SU-DHL-6 (cell line): ENCODE data around the gene FAM53A.

Experiments used
- H2AFZ ChIP-seq: fragments of 200-600 bp; sonication (generic); 2 replicates; pipeline ENCODE4 v1.6.1; 2014; ENCODE audit warnings: low read depth, mild to moderate bottlenecking, moderate library complexity, mixed read lengths, antibody characterized with exemption, low read length; ENCODE audit not compliant: severe bottlenecking
- H3F3A ChIP-seq: fragments of 200-600 bp; shearing (Covaris generic); 2 replicates; pipeline ENCODE4 v1.6.0; 2016; ENCODE audit warnings: antibody characterized with exemption, mild to moderate bottlenecking; ENCODE audit not compliant: insufficient read depth
- H3K27ac ChIP-seq: fragments of 200-600 bp; sonication (generic); 2 replicates; pipeline ENCODE4 v1.5.1; 2016; ENCODE audit warnings: low read depth, mild to moderate bottlenecking, low read length, moderate library complexity, mixed read lengths
- H3K27me3 ChIP-seq: fragments of 200-600 bp; sonication (generic), shearing (Covaris generic); 2 replicates; pipeline ENCODE4 v1.6.0; 2014; ENCODE audit warnings: mild to moderate bottlenecking, low read length
- H3K36me3 ChIP-seq: fragments of 200-600 bp; sonication (generic); 2 replicates; pipeline ENCODE4 v1.6.1; 2014; ENCODE audit warnings: mild to moderate bottlenecking, low read length, mixed read lengths
- H3K4me2 ChIP-seq: fragments of 300-600, 200-600 bp; shearing (Covaris generic), sonication (generic); 2 replicates; pipeline ENCODE4 v1.6.0; 2014; ENCODE audit warnings: low read length, low read depth, mild to moderate bottlenecking; ENCODE audit not compliant: poor library complexity, severe bottlenecking
- H3K4me3 ChIP-seq: fragments of 200-600 bp; sonication (generic); 2 replicates; pipeline ENCODE4 v1.5.1; 2014; ENCODE audit warnings: antibody characterized with exemption, low read length, mild to moderate bottlenecking, mixed read lengths; ENCODE audit not compliant: insufficient read depth, poor library complexity, severe bottlenecking
- H3K79me2 ChIP-seq: fragments of 200-600 bp; sonication (generic); 2 replicates; pipeline ENCODE4 v1.6.1; 2014; ENCODE audit warnings: mild to moderate bottlenecking, low read length, moderate library complexity; ENCODE audit not compliant: insufficient read depth
- H3K9ac ChIP-seq: fragments of 200-600 bp; sonication (generic); 2 replicates; pipeline ENCODE4 v1.7.0; 2014; ENCODE audit warnings: mild to moderate bottlenecking, low read length
- H3K9me2 ChIP-seq: fragments of 200-600 bp; sonication (generic); replicated peaks from 2 replicates; pipeline ENCODE4 v1.6.1; 2014; ENCODE audit warnings: low read length; ENCODE audit not compliant: insufficient read depth
- H3K9me3 ChIP-seq: fragments of 200-600 bp; sonication (generic); 2 replicates; pipeline ENCODE4 v1.6.1; 2014; ENCODE audit warnings: low read length, mixed read lengths; ENCODE audit not compliant: insufficient read depth
- H4K20me1 ChIP-seq: fragments of 200-600 bp; sonication (generic); 2 replicates; pipeline ENCODE4 v1.6.1; 2014; ENCODE audit warnings: low read depth, mild to moderate bottlenecking, antibody characterized with exemption, low read length, moderate library complexity, mixed read lengths
- CTCF ChIP-seq: fragments of 200-600 bp; sonication (generic); IDR thresholded peaks from one replicate; pipeline ENCODE4 v1.5.1; 2017; ENCODE audit warnings: antibody characterized with exemption, mild to moderate bottlenecking, low read length, moderate library complexity; ENCODE audit not compliant: insufficient read depth, poor library complexity, severe bottlenecking
- EZH2phosphoT487 ChIP-seq: fragments of 200-600 bp; sonication (generic), shearing (Covaris generic); conservative IDR thresholded peaks from 2 replicates; pipeline ENCODE4 v1.6.1; 2018; ENCODE audit warnings: mild to moderate bottlenecking, antibody characterized with exemption, low read length, moderate library complexity, mixed read lengths

Gene FAM53A

DNA sequence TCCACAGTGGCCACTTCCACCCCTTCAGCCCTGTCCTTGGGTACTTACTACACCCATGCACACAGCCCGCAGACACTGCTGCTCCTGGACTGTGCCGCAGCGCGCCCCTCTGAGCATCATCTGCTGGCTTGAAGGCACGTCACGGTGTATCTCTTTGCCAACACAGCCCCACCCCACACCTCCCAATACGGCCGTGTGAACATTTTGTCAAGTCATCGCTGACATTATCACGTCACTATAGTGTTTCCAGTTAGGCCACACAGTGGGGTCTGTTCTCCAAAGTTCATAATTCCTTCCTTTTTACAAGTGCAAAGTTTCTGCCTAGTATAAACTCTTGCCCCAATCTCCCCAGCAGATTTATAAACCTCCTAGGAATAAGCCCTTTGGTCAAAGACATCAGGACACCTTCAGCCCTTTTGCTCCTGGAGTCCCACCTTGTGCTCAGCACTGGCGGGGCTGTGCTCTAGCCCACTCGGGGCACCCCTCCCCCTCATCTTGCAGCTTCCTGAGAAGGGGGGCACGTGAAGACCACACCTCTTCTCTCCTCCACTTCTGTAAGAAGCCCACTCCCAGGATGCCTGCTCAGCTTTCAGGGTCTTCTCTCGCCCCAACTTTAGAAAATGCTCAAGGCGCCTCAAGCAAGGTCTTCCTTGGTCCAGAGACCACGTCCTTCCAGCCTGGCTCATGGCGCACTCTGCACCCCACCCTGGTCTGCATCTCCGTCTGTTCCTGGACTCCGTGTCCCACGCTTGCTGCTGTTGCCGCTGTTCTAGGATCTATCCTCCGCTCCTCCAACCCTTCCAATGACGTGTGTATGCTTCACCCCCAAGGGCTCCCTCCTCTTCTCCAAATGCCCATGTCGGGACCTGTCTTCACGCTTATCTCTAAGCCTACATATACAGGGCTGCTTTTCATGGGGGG, 7.2 kb downstream of the FAM53A start:
- Histone ChIP-seq H2AFZ (no peak overlapping the region), H3K9me3 (no peaks in the 10 kb centered on the region)

GRCh38 chr4:1675802-1676137, 8.3 kb downstream of the FAM53A start:
- Histone ChIP-seq H3K9me3 (no peaks in the 10 kb centered on the region), H3K9ac (no peak overlapping the region), H4K20me1 (no peaks in the 10 kb centered on the region), H3K27me3 (no peaks in the 10 kb centered on the region), H3K79me2 (no peaks in the 10 kb centered on the region), H3K4me3 (no peak overlapping the region), H3K4me2 (no peak overlapping the region), H2AFZ (no peak overlapping the region), H3K27ac (no peak overlapping the region), H3K9me2 (no peaks in the 10 kb centered on the region), H3F3A (no peaks in the 10 kb centered on the region), H3K36me3 (no peaks in the 10 kb centered on the region)
- TF ChIP-seq EZH2phosphoT487 (no peak), CTCF (no peak)

More for the DNA sequence above, 7.2 kb downstream of the FAM53A start:
- no peak for TF ChIP-seq EZH2phosphoT487
- Histone ChIP-seq H3K9me2 (no peaks in the 10 kb centered on the region), H3K4me3 (no peak overlapping the region), H3F3A (no peaks in the 10 kb centered on the region), H3K36me3 (no peaks in the 10 kb centered on the region), H3K9ac (no peak overlapping the region), H3K79me2 (no peaks in the 10 kb centered on the region), H3K27ac (no peak overlapping the region), H3K4me2 (no peak overlapping the region), H4K20me1 (no peaks in the 10 kb centered on the region), H3K27me3 (no peaks in the 10 kb centered on the region)

GRCh38 chr4:1675136-1675801, 8.8 kb downstream of the FAM53A start:
- TF ChIP-seq CTCF = no peak
- TF ChIP-seq EZH2phosphoT487 = no peak

GRCh38 chr4:1674682-1675081, 9.4 kb downstream of the FAM53A start:
- TF ChIP-seq EZH2phosphoT487 = no peak
- TF ChIP-seq CTCF = no peak
- no peak overlapping the region for H3K9ac ChIP-seq
- H3K4me3 ChIP-seq = no peak overlapping the region
- H3K27me3 ChIP-seq = no peaks in the 10 kb centered on the region
- H3K27ac ChIP-seq = no peak overlapping the region
- H3K9me2 ChIP-seq = no peaks in the 10 kb centered on the region
- H3F3A ChIP-seq = no peaks in the 10 kb centered on the region
- H3K9me3 ChIP-seq = no peaks in the 10 kb centered on the region
- no peaks in the 10 kb centered on the region for H3K36me3 ChIP-seq
- no peak overlapping the region for H2AFZ ChIP-seq
- no peaks in the 10 kb centered on the region for H3K79me2 ChIP-seq
- no peak overlapping the region for H3K4me2 ChIP-seq
- no peaks in the 10 kb centered on the region for H4K20me1 ChIP-seq

More at GRCh38 chr4:1675136-1675801, 8.8 kb downstream of the FAM53A start:
- Histone ChIP-seq H3K27ac (no peak overlapping the region), H3K4me3 (no peak overlapping the region), H3K9me3 (no peaks in the 10 kb centered on the region), H3K79me2 (no peaks in the 10 kb centered on the region), H3K9ac (no peak overlapping the region), H3F3A (no peaks in the 10 kb centered on the region), H3K27me3 (no peaks in the 10 kb centered on the region), H3K9me2 (no peaks in the 10 kb centered on the region), H3K36me3 (no peaks in the 10 kb centered on the region), H4K20me1 (no peaks in the 10 kb centered on the region), H3K4me2 (no peak overlapping the region), H2AFZ (no peak overlapping the region)
